Measurements from ENCODE around the gene COPS9. TPM values are rescaled to one million over a fixed set of nuclear protein-coding genes. Genes with fewer than 3 reads are reported as not detected.

The COPS9 gene
- total and polyA plus RNA-seq, 8 donors = 62.4 to 146 (median 90.9) TPM

DNA sequence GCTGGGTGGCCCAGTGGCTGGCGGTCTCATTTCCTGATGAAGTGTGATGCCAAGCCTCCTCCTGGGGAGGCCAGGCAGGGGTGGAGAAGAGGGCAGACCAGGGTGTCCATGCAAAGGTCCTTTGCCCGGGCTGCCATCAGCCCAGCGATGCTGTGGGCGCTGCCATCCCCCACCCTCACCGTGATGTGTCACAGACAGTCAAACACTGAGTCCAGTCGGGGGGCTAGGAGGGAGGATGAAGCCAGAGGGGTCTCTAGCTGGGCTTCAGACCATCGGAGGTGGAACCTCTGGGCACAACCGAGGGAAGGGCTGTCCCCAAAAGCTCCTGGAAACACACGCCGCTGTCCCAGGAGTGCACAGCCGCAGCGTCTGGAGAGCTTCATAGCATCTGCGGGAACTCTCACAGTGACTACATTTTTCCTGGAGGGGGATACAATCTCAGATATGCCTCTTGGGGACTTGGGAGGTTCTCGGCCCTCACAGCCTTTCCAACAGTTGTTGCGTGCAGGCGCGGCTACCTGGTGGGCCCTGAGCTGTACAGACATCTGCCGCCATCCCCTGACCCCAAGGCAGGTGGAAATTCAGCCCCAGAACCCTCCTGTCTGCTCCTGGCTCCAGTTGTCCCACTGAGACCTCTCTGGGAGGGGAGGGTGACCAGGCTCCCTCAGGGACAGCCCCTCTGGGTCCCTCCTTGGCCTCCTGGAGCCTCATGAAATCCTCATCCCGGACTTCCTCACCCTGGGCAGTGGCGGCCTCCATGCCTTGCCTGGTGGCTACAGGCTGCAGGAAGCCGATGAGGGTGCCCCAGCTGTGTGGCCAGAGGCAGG is 30.9 kb upstream of the COPS9 start:
- H3K36me3 ChIP-seq = no peaks in the 10 kb centered on the region
- no peak overlapping the region for H3K4me3 ChIP-seq
- ATAC-seq = no peak
- no peaks in the 10 kb centered on the region for H3K9me3 ChIP-seq
- no peaks in the 10 kb centered on the region for H3K4me1 ChIP-seq
- TF ChIP-seq CTCF (IDR thresholded peaks at IDR 0.05) = no peak
- intact Hi-C loops (cut with DNase I) = no loop called here
- no peak overlapping the region for H3K27ac ChIP-seq
- DNase-seq = peak in 1 of 4 donors; percentile 34
- H3K27me3 ChIP-seq = peaks cover 0 to 30% of the 10 kb centered on the region in 2 donors

DNA sequence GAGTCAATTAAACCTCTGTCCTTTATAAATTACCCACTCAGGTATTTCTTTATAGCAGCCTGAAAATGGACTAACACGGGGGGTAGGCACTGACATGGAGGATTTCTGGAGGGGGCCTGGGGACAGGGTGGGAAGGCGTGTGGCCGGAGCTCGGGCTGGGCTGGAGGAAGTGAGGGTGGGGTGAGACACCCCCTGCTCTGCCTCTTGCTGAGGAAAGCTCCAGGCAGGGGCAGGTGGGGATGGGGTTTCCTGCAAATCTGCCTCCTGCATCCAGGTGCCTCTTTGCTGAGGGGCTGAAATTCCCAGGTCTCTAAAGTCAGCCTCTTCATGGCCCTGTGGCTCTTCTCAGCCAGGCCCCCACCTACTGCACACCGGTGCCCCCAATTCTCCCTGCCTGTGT is 30.1 kb upstream of the COPS9 start:
- DNase-seq (peak in 1 of 4 donors; percentile 60), ATAC-seq (no peak)
- Histone ChIP-seq H3K9me3 (no peaks in the 10 kb centered on the region), H3K27ac (no peak overlapping the region), H3K36me3 (no peaks in the 10 kb centered on the region), H3K4me3 (no peak overlapping the region), H3K27me3 (peaks cover 0 to 33% of the 10 kb centered on the region in 2 donors), H3K4me1 (no peaks in the 10 kb centered on the region)
- TF ChIP-seq CTCF (IDR thresholded peaks at IDR 0.05) = no peak
- intact Hi-C loops (cut with DNase I) = no loop called here

DNA sequence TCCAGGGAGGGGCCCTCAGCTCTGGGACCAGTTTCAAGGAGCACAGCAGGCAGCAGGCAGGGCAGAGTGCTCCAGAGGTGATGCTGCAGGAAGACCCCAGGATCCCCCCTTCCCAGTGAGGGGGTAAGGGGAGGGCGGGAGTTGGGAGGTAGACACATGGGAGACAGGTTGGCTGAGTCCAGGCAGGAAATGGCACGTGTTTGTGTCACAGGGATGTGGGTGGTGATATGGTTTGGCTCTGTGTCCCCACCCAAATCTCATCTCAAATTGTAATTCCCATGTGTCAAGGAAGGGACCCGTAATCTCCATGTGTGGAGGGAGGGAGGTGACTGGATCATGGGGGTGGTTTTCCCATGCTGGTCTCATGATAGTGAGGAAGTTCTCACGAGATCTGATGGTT is 29.6 kb upstream of the COPS9 start:
- H3K4me1 ChIP-seq = no peaks in the 10 kb centered on the region
- ATAC-seq = no peak
- no peak overlapping the region for H3K27ac ChIP-seq
- intact Hi-C loops (cut with DNase I) = no loop called here
- peaks cover 0 to 33% of the 10 kb centered on the region in 2 donors for H3K27me3 ChIP-seq
- no peak for TF ChIP-seq CTCF (IDR thresholded peaks at IDR 0.05)
- no peak for DNase-seq
- no peak overlapping the region for H3K4me3 ChIP-seq
- no peaks in the 10 kb centered on the region for H3K36me3 ChIP-seq
- no peaks in the 10 kb centered on the region for H3K9me3 ChIP-seq

DNA sequence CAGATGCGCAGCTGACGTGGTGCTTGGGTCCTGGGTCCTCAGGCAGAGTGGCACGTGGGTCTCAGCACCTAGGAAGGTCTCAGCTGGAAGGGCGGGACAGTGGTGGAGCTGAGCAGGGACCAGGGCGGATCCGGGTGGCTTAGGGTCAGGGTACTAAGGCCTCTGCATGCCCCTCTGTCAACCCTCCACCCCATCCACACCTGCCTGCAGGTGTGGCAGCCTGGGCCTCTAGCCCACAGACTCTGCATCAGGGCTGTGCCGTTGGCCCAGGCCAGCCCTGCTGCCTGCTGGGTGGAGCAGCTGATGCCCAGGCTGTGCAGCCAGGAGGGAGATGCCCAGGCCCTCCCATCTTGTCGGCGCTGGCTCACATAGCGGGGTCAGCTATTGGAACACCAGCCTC is 28.9 kb upstream of the COPS9 start:
- Histone ChIP-seq H3K27ac (no peak overlapping the region), H3K4me1 (no peaks in the 10 kb centered on the region), H3K9me3 (no peaks in the 10 kb centered on the region), H3K36me3 (no peaks in the 10 kb centered on the region), H3K27me3 (peaks cover 0 to 33% of the 10 kb centered on the region in 2 donors), H3K4me3 (no peak overlapping the region)
- DNase-seq = peak in 1 of 4 donors; percentile 40
- no peak for TF ChIP-seq CTCF (IDR thresholded peaks at IDR 0.05)
- intact Hi-C loops (cut with DNase I) = no loop called here
- ATAC-seq = no peak

DNA sequence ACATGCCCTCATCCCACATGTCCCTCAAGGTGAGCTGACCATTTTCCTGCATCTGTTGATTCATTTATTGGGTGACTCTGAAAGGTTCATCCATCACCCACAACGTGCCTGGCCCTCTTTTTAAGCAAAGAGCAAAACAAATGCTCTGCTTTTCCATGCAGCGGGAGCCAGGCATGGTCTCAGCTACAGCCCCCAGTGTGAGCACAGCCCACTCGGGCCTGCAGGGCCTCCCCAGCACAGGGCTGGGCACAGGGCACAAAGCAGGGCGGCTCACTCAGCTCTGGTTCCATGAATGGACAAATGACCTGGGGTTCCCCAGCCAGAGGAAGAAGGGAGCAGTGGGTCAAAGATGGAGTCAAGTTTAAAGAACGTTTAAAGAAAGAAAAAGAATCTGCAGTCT is 28.5 kb upstream of the COPS9 start:
- no peak for DNase-seq
- intact Hi-C loops (cut with DNase I) = no loop called here
- no peak overlapping the region for H3K4me3 ChIP-seq
- no peaks in the 10 kb centered on the region for H3K4me1 ChIP-seq
- no peak for TF ChIP-seq CTCF (IDR thresholded peaks at IDR 0.05)
- no peaks in the 10 kb centered on the region for H3K36me3 ChIP-seq
- ATAC-seq = no peak
- no peaks in the 10 kb centered on the region for H3K9me3 ChIP-seq
- H3K27ac ChIP-seq = no peak overlapping the region
- H3K27me3 ChIP-seq = peaks cover 0 to 30% of the 10 kb centered on the region in 2 donors

All from left lung (tissue), 10 donors.